ENCODE results near the gene KCNK3.

KCNK3 gene

GRCh38 chr2:26691881-26692278 lies 642 bp upstream of the KCNK3 start:
- DNase-seq (ENCODE audit: low spot score) = no peak

- no peak for DNase-seq (ENCODE audit: low spot score)
Observed at GRCh38 chr2:26692897-26693849, 651 bp downstream of the KCNK3 start.

GRCh38 chr2:26694001-26694400 lies 1.5 kb downstream of the KCNK3 start:
- DNase-seq (ENCODE audit: low spot score) = no peak

- DNase-seq (ENCODE audit: low spot score) = peak; percentile 72
Observed at GRCh38 chr2:26696351-26696816, 3.9 kb downstream of the KCNK3 start.

GRCh38 chr2:26697425-26697824 lies 4.9 kb downstream of the KCNK3 start:
- no peak for DNase-seq (ENCODE audit: low spot score)

- DNase-seq (ENCODE audit: low spot score) = no peak
Observed at GRCh38 chr2:26699295-26699694, 6.8 kb downstream of the KCNK3 start.

- no peak for DNase-seq (ENCODE audit: low spot score)
Observed at GRCh38 chr2:26700078-26700477, 7.6 kb downstream of the KCNK3 start.

- no peak for DNase-seq (ENCODE audit: low spot score)
Observed at GRCh38 chr2:26701596-26701995, 9.1 kb downstream of the KCNK3 start.

- no peak for DNase-seq (ENCODE audit: low spot score)
Observed at GRCh38 chr2:26702025-26702424, 9.5 kb downstream of the KCNK3 start.

GRCh38 chr2:26704441-26704977 lies 12.0 kb downstream of the KCNK3 start:
- no peak for DNase-seq (ENCODE audit: low spot score)

- no peak for DNase-seq (ENCODE audit: low spot score)
Observed at GRCh38 chr2:26705126-26705525, 12.6 kb downstream of the KCNK3 start.

- no peak for DNase-seq (ENCODE audit: low spot score)
Observed at GRCh38 chr2:26706093-26706492, 13.6 kb downstream of the KCNK3 start.

GRCh38 chr2:26706616-26707473 lies 14.3 kb downstream of the KCNK3 start:
- DNase-seq (ENCODE audit: low spot score) = no peak

- no peak for DNase-seq (ENCODE audit: low spot score)
Observed at GRCh38 chr2:26707747-26708146, 15.2 kb downstream of the KCNK3 start.

- no peak for DNase-seq (ENCODE audit: low spot score)
Observed at GRCh38 chr2:26708457-26708856, 15.9 kb downstream of the KCNK3 start.

GRCh38 chr2:26709323-26710110 lies 17.0 kb downstream of the KCNK3 start:
- no peak for DNase-seq (ENCODE audit: low spot score)

GRCh38 chr2:26710145-26710544 lies 17.6 kb downstream of the KCNK3 start:
- no peak for DNase-seq (ENCODE audit: low spot score)

- no peak for DNase-seq (ENCODE audit: low spot score)
Observed at GRCh38 chr2:26710743-26711456, 18.4 kb downstream of the KCNK3 start.

- DNase-seq (ENCODE audit: low spot score) = no peak
Observed at GRCh38 chr2:26711457-26712161, 19.1 kb downstream of the KCNK3 start.
